ENCODE results near the gene STK17A. TPM values are rescaled to one million over a fixed set of nuclear protein-coding genes. Genes with fewer than 3 reads are reported as not detected.

STK17A gene
- total RNA-seq, 1 experiment from 2014 or later = 21.3 TPM

- ChIA-PET POLR2A (no interaction called here), CTCF (no interaction called here)
- Histone ChIP-seq H3K4me1 (ENCODE audit: control insufficient read depth, insufficient read depth, low read length) (no peaks in the 10 kb centered on the region), H3K9me3 (ENCODE audit: control insufficient read depth, insufficient read depth, low read depth, low read length) (peaks cover 20% of the 10 kb centered on the region; the same call in 1 of the 2 replicates), H3K4me3 (ENCODE audit: low read depth in 2 of 2, low read length in 2 of 2) (no peak overlapping the region), H3K27me3 (ENCODE audit: control insufficient read depth, insufficient read depth, low read length) (no peaks in the 10 kb centered on the region), H3K27ac (ENCODE audit: low read length) (no peak overlapping the region; the same call in 1 of the 2 replicates), H3K36me3 (ENCODE audit: control insufficient read depth, insufficient read depth, low read length) (no peaks in the 10 kb centered on the region)
- ATAC-seq (peak; percentile 94), DNase-seq (ENCODE audit: low read depth, low spot score) (peak; percentile 92)
- TF ChIP-seq SIN3A (IDR thresholded peaks at IDR 0.05; ENCODE audit: borderline replicate concordance, insufficient read depth, low read depth, low read length) (no peak), POLR2AphosphoS5 (IDR thresholded peaks at IDR 0.05; ENCODE audit: low read depth, low read length) (no peak), REST (IDR thresholded peaks at IDR 0.05; ENCODE audit: insufficient read depth in 1 of 2, low read depth in 2 of 2, low read length in 1 of 2) (no peak), TCF7L2 (IDR thresholded peaks at IDR 0.05; ENCODE audit: low read depth, low read length) (no peak), CTCF (IDR thresholded peaks at IDR 0.05) (no peak)
- intact Hi-C loops (cut with micrococcal nuclease; ENCODE audit: unreplicated experiment) = no loop called here
- BruUV-seq (replicated peaks) = no TSS peak
- in situ Hi-C loops (cut with HindIII; ENCODE audit: low pct_unique_long_range_greater_than_20kb, low sequenced_read_pairs) = no loop called here
Observed at GRCh38 chr7:43674559-43675436, 91.9 kb downstream of the STK17A start.

Other genes starting within 250 kb of the STK17A start
- 65.5 TPM for gene COA1, start 146.4 kb downstream of the STK17A start, total RNA-seq (2021; ENCODE audit: unreplicated experiment)
- gene BLVRA, start 175.6 kb downstream of the STK17A start, total RNA-seq (2021; ENCODE audit: unreplicated experiment) = 85.5 TPM